Neural progenitor cell (in vitro differentiated cells): ENCODE results near the gene SERPINA12. TPM values are rescaled to one million over a fixed set of nuclear protein-coding genes. Genes with fewer than 3 reads are reported as not detected.

Experiments
- DNase-seq: peaks from one replicate; pipeline ENCODE4 v3.0.0-alpha.2; 2016; ENCODE audit warnings: low spot score
- H2AFZ ChIP-seq: fragments of 200-600 bp; sonication (generic); replicated peaks from 2 replicates; pipeline ENCODE4 v1.6.1; 2016; ENCODE audit warnings: antibody characterized with exemption
- H3F3A ChIP-seq: fragments of 200-600 bp; sonication (generic); 2 replicates; pipeline ENCODE4 v1.6.1; 2016; ENCODE audit warnings: antibody characterized with exemption, low read depth
- H3K27ac ChIP-seq: fragments of 200-600 bp; sonication (generic); 2 replicates; pipeline ENCODE4 v1.5.1; 2016; ENCODE audit warnings: mild to moderate bottlenecking
- H3K27me3 ChIP-seq: fragments of 200-600 bp; sonication (generic); 2 replicates; pipeline ENCODE4 v1.6.1; 2016; ENCODE audit warnings: mild to moderate bottlenecking, moderate library complexity
- H3K36me3 ChIP-seq: fragments of 200-600 bp; sonication (generic); 2 replicates; pipeline ENCODE4 v1.5.1; 2016
- H3K4me1 ChIP-seq: fragments of 200-600 bp; sonication (generic); 2 replicates; pipeline ENCODE4 v1.6.1; 2016; ENCODE audit warnings: mixed run types
- H3K4me2 ChIP-seq: fragments of 200-600 bp; sonication (generic); 2 replicates; pipeline ENCODE4 v1.6.1; 2016
- H3K4me3 ChIP-seq: fragments of 200-600 bp; sonication (generic); 2 replicates; pipeline ENCODE4 v1.5.1; 2016
- H3K79me2 ChIP-seq: fragments of 200-600 bp; sonication (generic); 2 replicates; pipeline ENCODE4 v1.6.1; 2016; ENCODE audit warnings: low read depth
- H3K9ac ChIP-seq: fragments of 200-600 bp; sonication (generic); 2 replicates; pipeline ENCODE4 v1.6.1; 2016
- H3K9me3 ChIP-seq: fragments of 200-600 bp; sonication (generic); 2 replicates; pipeline ENCODE4 v1.5.1; 2016; ENCODE audit warnings: low read depth
- H4K20me1 ChIP-seq: fragments of 200-600 bp; sonication (generic); 2 replicates; pipeline ENCODE4 v1.6.1; 2016; ENCODE audit warnings: low read depth
- H3K27ac Mint-ChIP-seq: 3 replicates; pipeline ENCODE4 v1.8.0; 2021; ENCODE audit warnings: mixed read lengths
- H3K27me3 Mint-ChIP-seq: 2 replicates; pipeline ENCODE4 v1.8.0; 2022; ENCODE audit warnings: low read depth, mild to moderate bottlenecking, inconsistent platforms, moderate library complexity, mixed read lengths; ENCODE audit not compliant: insufficient read depth
- H3K36me3 Mint-ChIP-seq: 3 replicates; pipeline ENCODE4 v1.8.0; 2021; ENCODE audit warnings: mixed read lengths
- H3K4me1 Mint-ChIP-seq: 3 replicates; pipeline ENCODE4 v1.8.0; 2021; ENCODE audit warnings: mixed read lengths
- H3K4me3 Mint-ChIP-seq: 3 replicates; pipeline ENCODE4 v1.8.0; 2021; ENCODE audit warnings: mild to moderate bottlenecking, moderate library complexity, mixed read lengths
- H3K9me3 Mint-ChIP-seq: 3 replicates; pipeline ENCODE4 v1.8.0; 2020; ENCODE audit warnings: mixed read lengths
- EZH2 ChIP-seq: fragments of 200-600 bp; sonication (generic); IDR thresholded peaks from 2 replicates; pipeline ENCODE4 v1.6.1; 2017; ENCODE audit warnings: antibody characterized with exemption, mild to moderate bottlenecking, moderate library complexity
- EZH2phosphoT487 ChIP-seq: fragments of 200-600 bp; sonication (generic); IDR thresholded peaks from 2 replicates; pipeline ENCODE4 v1.6.1; 2017; ENCODE audit warnings: antibody characterized with exemption
- total RNA-seq: library from RNA; depleted of rRNA; stranded (reverse); fragments of >200 nt; gene quantifications from 2 replicates; pipeline ENCODE4 v1.2.3, GENCODE V29; 2015; ENCODE audit warnings: low replicate concordance
- TF ChIP-seq, protein P1 (sequence below): fragments of 200-600 bp; sonication (generic); IDR thresholded peaks from 2 replicates; pipeline ENCODE4 v1.5.1; 2017; ENCODE audit warnings: antibody characterized with exemption, mild to moderate bottlenecking

SERPINA12 gene, protein sequence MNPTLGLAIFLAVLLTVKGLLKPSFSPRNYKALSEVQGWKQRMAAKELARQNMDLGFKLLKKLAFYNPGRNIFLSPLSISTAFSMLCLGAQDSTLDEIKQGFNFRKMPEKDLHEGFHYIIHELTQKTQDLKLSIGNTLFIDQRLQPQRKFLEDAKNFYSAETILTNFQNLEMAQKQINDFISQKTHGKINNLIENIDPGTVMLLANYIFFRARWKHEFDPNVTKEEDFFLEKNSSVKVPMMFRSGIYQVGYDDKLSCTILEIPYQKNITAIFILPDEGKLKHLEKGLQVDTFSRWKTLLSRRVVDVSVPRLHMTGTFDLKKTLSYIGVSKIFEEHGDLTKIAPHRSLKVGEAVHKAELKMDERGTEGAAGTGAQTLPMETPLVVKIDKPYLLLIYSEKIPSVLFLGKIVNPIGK
- not detected in 2 replicates for total RNA-seq

DNA sequence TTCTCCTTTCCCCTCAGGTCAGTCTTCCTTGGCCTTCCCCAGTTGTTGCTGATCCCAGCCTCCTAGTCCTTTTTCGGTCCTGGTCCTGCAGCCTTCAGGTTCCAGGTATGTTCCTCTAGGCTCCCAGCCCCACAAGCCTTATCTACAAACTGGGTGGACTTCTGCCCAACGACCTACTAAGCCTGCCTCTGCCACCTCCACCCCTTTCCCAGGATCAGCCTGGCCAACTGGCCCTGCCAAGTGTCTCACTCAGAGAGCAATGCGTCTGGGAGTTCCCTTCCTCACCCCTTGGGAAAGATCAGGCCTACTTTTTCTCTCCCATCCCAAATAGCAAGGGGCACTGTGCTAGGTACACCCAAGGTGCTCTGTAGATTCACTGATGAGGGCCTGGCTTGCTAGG lies at the start of gene SERPINA12:
Gene SERPINA12 (minus strand): TSS at position 114 of the 400 bp plus-strand sequence. CDS start 11,072 bp downstream, outside the sequence.
- peaks cover 6% of the 10 kb centered on the region for H3K27me3 Mint-ChIP-seq
- Histone ChIP-seq H3K4me3 (no peak within 1 kb of the TSS), H3K36me3 (no peaks in the 10 kb centered on the region), H3K4me2 (no peak within 1 kb of the TSS), H3F3A (no peaks in the 10 kb centered on the region), H3K27ac (no peak within 1 kb of the TSS), H3K79me2 (no peaks in the 10 kb centered on the region), H3K4me1 (no peaks in the 10 kb centered on the region), H3K9ac (no peak within 1 kb of the TSS), H3K9me3 (no peaks in the 10 kb centered on the region), H2AFZ (no peak within 1 kb of the TSS), H4K20me1 (no peaks in the 10 kb centered on the region), H3K27me3 (no peaks in the 10 kb centered on the region)
- no peaks in the 10 kb centered on the region for H3K4me1 Mint-ChIP-seq
- no peak within 1 kb of the TSS for H3K4me3 Mint-ChIP-seq
- no peaks in the 10 kb centered on the region for H3K36me3 Mint-ChIP-seq
- H3K9me3 Mint-ChIP-seq: no peaks in the 10 kb centered on the region
- DNase-seq: no peak
- no peak within 1 kb of the TSS for H3K27ac Mint-ChIP-seq
- TF ChIP-seq EZH2phosphoT487 (no peak), EZH2 (no peak)

DNA sequence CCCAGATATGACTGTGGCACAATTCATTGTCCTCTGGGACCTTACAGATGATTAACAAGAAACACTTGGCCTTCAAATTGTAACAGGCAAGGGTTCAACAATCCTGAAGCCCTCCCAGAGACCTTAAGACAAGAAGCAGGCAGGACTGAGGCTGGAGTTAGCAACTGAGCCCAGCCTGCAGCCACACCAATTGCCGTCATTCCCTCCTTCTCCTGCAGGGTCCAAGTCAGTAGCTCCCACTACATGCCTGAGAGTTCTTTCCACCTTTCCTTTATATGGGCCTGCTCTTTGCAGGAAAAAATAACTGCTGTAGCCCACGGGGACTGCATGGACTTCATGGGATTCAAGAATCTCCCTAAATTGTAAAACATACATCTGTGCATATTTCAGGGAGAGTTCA lies 49.6 kb upstream of the SERPINA12 start:
- Histone ChIP-seq H3K36me3 (no peaks in the 10 kb centered on the region), H3K4me3 (no peak overlapping the region), H4K20me1 (no peaks in the 10 kb centered on the region), H2AFZ (no peak overlapping the region), H3K4me2 (no peak overlapping the region), H3K27ac (no peak overlapping the region), H3K79me2 (no peaks in the 10 kb centered on the region), H3F3A (no peaks in the 10 kb centered on the region), H3K27me3 (no peaks in the 10 kb centered on the region), H3K4me1 (no peaks in the 10 kb centered on the region), H3K9ac (no peak overlapping the region), H3K9me3 (peaks cover 4% of the 10 kb centered on the region)
- no peak overlapping the region for H3K27ac Mint-ChIP-seq
- no peak overlapping the region for H3K4me3 Mint-ChIP-seq
- DNase-seq: no peak
- no peaks in the 10 kb centered on the region for H3K36me3 Mint-ChIP-seq
- H3K4me1 Mint-ChIP-seq: peaks cover 2% of the 10 kb centered on the region
- no peak for TF ChIP-seq EZH2
- no peak for TF ChIP-seq EZH2phosphoT487
- TF ChIP-seq, protein P1, sequence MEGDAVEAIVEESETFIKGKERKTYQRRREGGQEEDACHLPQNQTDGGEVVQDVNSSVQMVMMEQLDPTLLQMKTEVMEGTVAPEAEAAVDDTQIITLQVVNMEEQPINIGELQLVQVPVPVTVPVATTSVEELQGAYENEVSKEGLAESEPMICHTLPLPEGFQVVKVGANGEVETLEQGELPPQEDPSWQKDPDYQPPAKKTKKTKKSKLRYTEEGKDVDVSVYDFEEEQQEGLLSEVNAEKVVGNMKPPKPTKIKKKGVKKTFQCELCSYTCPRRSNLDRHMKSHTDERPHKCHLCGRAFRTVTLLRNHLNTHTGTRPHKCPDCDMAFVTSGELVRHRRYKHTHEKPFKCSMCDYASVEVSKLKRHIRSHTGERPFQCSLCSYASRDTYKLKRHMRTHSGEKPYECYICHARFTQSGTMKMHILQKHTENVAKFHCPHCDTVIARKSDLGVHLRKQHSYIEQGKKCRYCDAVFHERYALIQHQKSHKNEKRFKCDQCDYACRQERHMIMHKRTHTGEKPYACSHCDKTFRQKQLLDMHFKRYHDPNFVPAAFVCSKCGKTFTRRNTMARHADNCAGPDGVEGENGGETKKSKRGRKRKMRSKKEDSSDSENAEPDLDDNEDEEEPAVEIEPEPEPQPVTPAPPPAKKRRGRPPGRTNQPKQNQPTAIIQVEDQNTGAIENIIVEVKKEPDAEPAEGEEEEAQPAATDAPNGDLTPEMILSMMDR: no peak
- H3K9me3 Mint-ChIP-seq: peaks cover 15% of the 10 kb centered on the region
- H3K27me3 Mint-ChIP-seq: peaks cover 4% of the 10 kb centered on the region

DNA sequence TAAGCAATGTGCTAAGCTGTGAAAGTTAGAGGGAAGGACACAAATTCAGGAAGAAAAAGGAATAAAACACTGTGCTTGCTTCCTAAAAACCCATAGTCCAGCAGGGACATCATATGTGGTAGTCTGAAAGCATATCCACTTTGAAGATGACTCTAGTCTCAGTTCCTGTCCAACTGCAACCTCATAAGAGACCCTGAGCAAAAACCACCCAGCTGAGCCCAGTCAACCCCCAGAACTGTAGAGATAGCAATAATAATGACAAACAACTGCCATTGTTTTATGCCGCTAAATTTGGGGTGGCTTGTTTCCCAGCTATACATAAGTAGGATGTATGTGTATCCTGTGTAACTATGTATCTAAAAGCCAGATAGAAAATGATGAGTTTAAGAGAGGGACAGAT lies 48.1 kb upstream of the SERPINA12 start:
- Histone ChIP-seq H3K36me3 (no peaks in the 10 kb centered on the region), H2AFZ (no peak overlapping the region), H3K79me2 (no peaks in the 10 kb centered on the region), H3K27ac (no peak overlapping the region), H3K4me2 (no peak overlapping the region), H3K4me3 (no peak overlapping the region), H4K20me1 (no peaks in the 10 kb centered on the region), H3F3A (no peaks in the 10 kb centered on the region), H3K9ac (no peak overlapping the region), H3K27me3 (no peaks in the 10 kb centered on the region), H3K9me3 (peaks cover 4% of the 10 kb centered on the region), H3K4me1 (no peaks in the 10 kb centered on the region)
- no peak for DNase-seq
- H3K27ac Mint-ChIP-seq: no peak overlapping the region
- peaks cover 2% of the 10 kb centered on the region for H3K27me3 Mint-ChIP-seq
- H3K4me1 Mint-ChIP-seq: peaks cover 2% of the 10 kb centered on the region
- no peaks in the 10 kb centered on the region for H3K36me3 Mint-ChIP-seq
- no peak for TF ChIP-seq EZH2phosphoT487
- no peak for TF ChIP-seq EZH2
- TF ChIP-seq, protein P1: no peak
- peaks cover 23% of the 10 kb centered on the region for H3K9me3 Mint-ChIP-seq
- no peak overlapping the region for H3K4me3 Mint-ChIP-seq

DNA sequence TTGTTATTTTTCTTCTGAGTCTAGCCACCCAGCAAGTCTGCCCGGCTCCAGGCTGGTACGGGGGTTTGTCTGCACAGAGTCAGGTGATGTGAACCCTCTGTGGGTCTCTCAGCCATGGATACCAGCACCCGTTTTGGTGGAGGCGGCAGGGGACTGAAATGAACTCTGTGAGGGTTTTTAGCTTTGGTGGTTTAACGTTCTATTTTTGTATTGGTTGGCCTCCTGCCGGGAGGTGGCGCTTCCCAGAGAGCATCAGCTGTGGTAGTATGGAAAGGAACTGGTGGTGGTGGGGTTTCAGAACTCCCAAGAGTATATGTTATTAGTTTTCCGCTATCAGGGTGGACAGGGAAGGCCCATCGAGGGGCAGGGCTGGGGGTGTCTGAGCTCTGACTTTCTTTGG lies 46.7 kb upstream of the SERPINA12 start:
- no peak overlapping the region for H3K9ac ChIP-seq
- no peaks in the 10 kb centered on the region for H3K79me2 ChIP-seq
- H4K20me1 ChIP-seq: no peaks in the 10 kb centered on the region
- Mint-ChIP-seq H3K27ac (no peak overlapping the region), H3K9me3 (peaks cover 24% of the 10 kb centered on the region), H3K27me3 (peaks cover 2% of the 10 kb centered on the region), H3K4me3 (no peak overlapping the region), H3K4me1 (no peaks in the 10 kb centered on the region), H3K36me3 (no peaks in the 10 kb centered on the region)
- TF ChIP-seq, protein P1: no peak
- no peak for TF ChIP-seq EZH2phosphoT487
- no peak for TF ChIP-seq EZH2
- H3K4me1 ChIP-seq: no peaks in the 10 kb centered on the region
- H2AFZ ChIP-seq: no peak overlapping the region
- no peak overlapping the region for H3K27ac ChIP-seq
- no peak for DNase-seq
- no peak overlapping the region for H3K4me3 ChIP-seq
- no peaks in the 10 kb centered on the region for H3F3A ChIP-seq
- no peaks in the 10 kb centered on the region for H3K36me3 ChIP-seq
- peaks cover 4% of the 10 kb centered on the region for H3K9me3 ChIP-seq
- no peak overlapping the region for H3K4me2 ChIP-seq
- H3K27me3 ChIP-seq: no peaks in the 10 kb centered on the region
